ENCODE measurements around the gene AXIN2.

AXIN2 gene

GRCh38 chr17:65538675-65539529 lies 22.5 kb downstream of the AXIN2 start:
- Histone ChIP-seq H3K36me3 (no peaks in the 10 kb centered on the region), H3K4me1 (no peaks in the 10 kb centered on the region), H3K9me3 (no peaks in the 10 kb centered on the region), H3K4me3 (ENCODE audit: low read depth, low read length) (no peak overlapping the region), H3K27me3 (no peaks in the 10 kb centered on the region)
- TF ChIP-seq CTCF (IDR thresholded peaks at IDR 0.05; ENCODE audit: low read depth, low read length): no peak
- no peak for DNase-seq

- H3K36me3 ChIP-seq: no peaks in the 10 kb centered on the region
- no peak overlapping the region for H3K4me3 ChIP-seq (ENCODE audit: low read depth, low read length)
- no peaks in the 10 kb centered on the region for H3K9me3 ChIP-seq
- no peak for DNase-seq
- H3K27me3 ChIP-seq: no peaks in the 10 kb centered on the region
- no peaks in the 10 kb centered on the region for H3K4me1 ChIP-seq
- TF ChIP-seq CTCF (IDR thresholded peaks at IDR 0.05; ENCODE audit: low read depth, low read length): no peak
Measured at GRCh38 chr17:65537845-65538674, 23.4 kb downstream of the AXIN2 start.

GRCh38 chr17:65537343-65537844 lies 24.1 kb downstream of the AXIN2 start:
- Histone ChIP-seq H3K4me1 (no peaks in the 10 kb centered on the region), H3K4me3 (ENCODE audit: low read depth, low read length) (no peak overlapping the region)
- no peak for DNase-seq

GRCh38 chr17:65536573-65537342 lies 24.7 kb downstream of the AXIN2 start:
- Histone ChIP-seq H3K9me3 (no peaks in the 10 kb centered on the region), H3K4me3 (ENCODE audit: low read depth, low read length) (no peak overlapping the region), H3K27me3 (no peaks in the 10 kb centered on the region), H3K4me1 (no peaks in the 10 kb centered on the region), H3K36me3 (no peaks in the 10 kb centered on the region)
- TF ChIP-seq CTCF (IDR thresholded peaks at IDR 0.05; ENCODE audit: low read depth, low read length): no peak
- DNase-seq: no peak

More at GRCh38 chr17:65537343-65537844, 24.1 kb downstream of the AXIN2 start:
- Histone ChIP-seq H3K27me3 (no peaks in the 10 kb centered on the region), H3K9me3 (no peaks in the 10 kb centered on the region), H3K36me3 (no peaks in the 10 kb centered on the region)
- no peak for TF ChIP-seq CTCF (IDR thresholded peaks at IDR 0.05; ENCODE audit: low read depth, low read length)

- no peak for TF ChIP-seq CTCF (IDR thresholded peaks at IDR 0.05; ENCODE audit: low read depth, low read length)
- Histone ChIP-seq H3K4me3 (ENCODE audit: low read depth, low read length) (no peak overlapping the region), H3K9me3 (no peaks in the 10 kb centered on the region), H3K4me1 (no peaks in the 10 kb centered on the region), H3K36me3 (no peaks in the 10 kb centered on the region), H3K27me3 (no peaks in the 10 kb centered on the region)
- no peak for DNase-seq
Measured at GRCh38 chr17:65535777-65536572, 25.5 kb downstream of the AXIN2 start.

Measured in BE2C (cell line).